ENCODE measurements around the gene COX20.

DNA sequence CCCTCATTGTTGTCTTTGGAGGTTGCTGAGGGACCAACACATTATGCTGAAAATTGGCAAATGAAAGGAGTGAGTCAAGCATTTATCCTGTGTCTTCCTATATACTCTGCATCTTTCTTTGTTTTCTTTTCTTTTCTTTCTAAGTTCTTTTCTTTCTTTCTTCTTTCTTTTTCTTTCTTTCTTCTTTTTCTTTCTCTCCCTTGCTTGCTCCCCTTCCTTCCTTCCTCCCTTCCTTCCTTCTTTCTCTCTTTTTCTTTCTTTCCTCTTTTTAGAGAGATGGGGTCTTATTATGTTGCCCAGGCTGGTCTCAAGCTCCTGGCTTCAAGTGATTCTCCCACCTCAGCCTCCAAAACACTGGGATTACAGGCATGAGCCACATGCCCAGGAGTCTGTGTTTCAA is 28.3 kb upstream of the COX20 start:
- TF ChIP-seq POLR2A (IDR thresholded peaks at IDR 0.05): no peak
- TF ChIP-seq, protein P1, sequence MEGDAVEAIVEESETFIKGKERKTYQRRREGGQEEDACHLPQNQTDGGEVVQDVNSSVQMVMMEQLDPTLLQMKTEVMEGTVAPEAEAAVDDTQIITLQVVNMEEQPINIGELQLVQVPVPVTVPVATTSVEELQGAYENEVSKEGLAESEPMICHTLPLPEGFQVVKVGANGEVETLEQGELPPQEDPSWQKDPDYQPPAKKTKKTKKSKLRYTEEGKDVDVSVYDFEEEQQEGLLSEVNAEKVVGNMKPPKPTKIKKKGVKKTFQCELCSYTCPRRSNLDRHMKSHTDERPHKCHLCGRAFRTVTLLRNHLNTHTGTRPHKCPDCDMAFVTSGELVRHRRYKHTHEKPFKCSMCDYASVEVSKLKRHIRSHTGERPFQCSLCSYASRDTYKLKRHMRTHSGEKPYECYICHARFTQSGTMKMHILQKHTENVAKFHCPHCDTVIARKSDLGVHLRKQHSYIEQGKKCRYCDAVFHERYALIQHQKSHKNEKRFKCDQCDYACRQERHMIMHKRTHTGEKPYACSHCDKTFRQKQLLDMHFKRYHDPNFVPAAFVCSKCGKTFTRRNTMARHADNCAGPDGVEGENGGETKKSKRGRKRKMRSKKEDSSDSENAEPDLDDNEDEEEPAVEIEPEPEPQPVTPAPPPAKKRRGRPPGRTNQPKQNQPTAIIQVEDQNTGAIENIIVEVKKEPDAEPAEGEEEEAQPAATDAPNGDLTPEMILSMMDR (IDR thresholded peaks at IDR 0.05): no peak
